ENCODE results near the gene GIMD1.
"Not testable (repeated sequence)": the region's sequence is repeated elsewhere in the genome, so short reads cannot be mapped to it uniquely, and the experiment has no call there.

Gene GIMD1

DNA sequence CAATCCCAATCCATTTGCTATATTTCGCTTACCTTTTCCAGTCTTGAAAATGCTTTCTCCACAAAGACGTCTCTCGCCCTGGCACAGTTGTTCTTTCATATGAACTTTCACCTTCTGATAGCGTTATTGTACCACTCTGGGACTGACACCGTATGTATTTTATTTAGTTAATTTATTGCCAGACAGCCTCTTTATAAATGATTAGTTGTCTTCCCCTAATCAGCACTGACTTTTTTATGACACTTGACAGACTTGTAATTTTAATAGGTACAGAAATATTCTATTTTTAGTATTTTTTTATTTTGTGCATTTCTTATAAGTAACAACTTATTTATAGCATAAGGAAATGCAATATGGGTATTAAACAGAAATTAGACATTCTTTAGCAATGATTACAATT, at the start of gene GIMD1:
TSS of gene GIMD1 (minus strand) at position 101 of the 400 bp plus-strand sequence. CDS start 1,343 bp downstream, outside the sequence.
- no peak within 1 kb of the TSS for H3K4me3 ChIP-seq (ENCODE audit: low read length)
- no peaks in the 10 kb centered on the region for H3K79me2 ChIP-seq (ENCODE audit: control insufficient read depth, low read length)
- H3K27ac ChIP-seq (ENCODE audit: low read depth, low read length) = no peak within 1 kb of the TSS
- no peaks in the 10 kb centered on the region for H3K27me3 ChIP-seq (ENCODE audit: control insufficient read depth, low read length)
- TF ChIP-seq, protein P1, sequence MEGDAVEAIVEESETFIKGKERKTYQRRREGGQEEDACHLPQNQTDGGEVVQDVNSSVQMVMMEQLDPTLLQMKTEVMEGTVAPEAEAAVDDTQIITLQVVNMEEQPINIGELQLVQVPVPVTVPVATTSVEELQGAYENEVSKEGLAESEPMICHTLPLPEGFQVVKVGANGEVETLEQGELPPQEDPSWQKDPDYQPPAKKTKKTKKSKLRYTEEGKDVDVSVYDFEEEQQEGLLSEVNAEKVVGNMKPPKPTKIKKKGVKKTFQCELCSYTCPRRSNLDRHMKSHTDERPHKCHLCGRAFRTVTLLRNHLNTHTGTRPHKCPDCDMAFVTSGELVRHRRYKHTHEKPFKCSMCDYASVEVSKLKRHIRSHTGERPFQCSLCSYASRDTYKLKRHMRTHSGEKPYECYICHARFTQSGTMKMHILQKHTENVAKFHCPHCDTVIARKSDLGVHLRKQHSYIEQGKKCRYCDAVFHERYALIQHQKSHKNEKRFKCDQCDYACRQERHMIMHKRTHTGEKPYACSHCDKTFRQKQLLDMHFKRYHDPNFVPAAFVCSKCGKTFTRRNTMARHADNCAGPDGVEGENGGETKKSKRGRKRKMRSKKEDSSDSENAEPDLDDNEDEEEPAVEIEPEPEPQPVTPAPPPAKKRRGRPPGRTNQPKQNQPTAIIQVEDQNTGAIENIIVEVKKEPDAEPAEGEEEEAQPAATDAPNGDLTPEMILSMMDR (IDR thresholded peaks at IDR 0.05; ENCODE audit: low read depth, low read length, poor library complexity, severe bottlenecking) = no peak
- TF ChIP-seq EZH2phosphoT487 (IDR thresholded peaks at IDR 0.05; ENCODE audit: borderline replicate concordance, low read length) = no peak
- H4K20me1 ChIP-seq (ENCODE audit: control insufficient read depth, insufficient read depth, low read depth, low read length) = no peaks in the 10 kb centered on the region
- no peaks in the 10 kb centered on the region; the same call in 1 of the 2 replicates for H3F3A ChIP-seq (ENCODE audit: control insufficient read depth, insufficient read depth)
- no peaks in the 10 kb centered on the region for H3K9me2 ChIP-seq (replicated peaks; ENCODE audit: control insufficient read depth, low read length)
- H3K4me1 ChIP-seq (ENCODE audit: control insufficient read depth, low read length) = peaks cover 6% of the 10 kb centered on the region
- H3K4me2 ChIP-seq (ENCODE audit: low read length) = peak within 1 kb of the TSS; percentile 54
- no peaks in the 10 kb centered on the region for H3K36me3 ChIP-seq (ENCODE audit: control insufficient read depth, low read length)
- no peaks in the 10 kb centered on the region for H3K9me3 ChIP-seq (ENCODE audit: control insufficient read depth, insufficient read depth, low read length)

DNA sequence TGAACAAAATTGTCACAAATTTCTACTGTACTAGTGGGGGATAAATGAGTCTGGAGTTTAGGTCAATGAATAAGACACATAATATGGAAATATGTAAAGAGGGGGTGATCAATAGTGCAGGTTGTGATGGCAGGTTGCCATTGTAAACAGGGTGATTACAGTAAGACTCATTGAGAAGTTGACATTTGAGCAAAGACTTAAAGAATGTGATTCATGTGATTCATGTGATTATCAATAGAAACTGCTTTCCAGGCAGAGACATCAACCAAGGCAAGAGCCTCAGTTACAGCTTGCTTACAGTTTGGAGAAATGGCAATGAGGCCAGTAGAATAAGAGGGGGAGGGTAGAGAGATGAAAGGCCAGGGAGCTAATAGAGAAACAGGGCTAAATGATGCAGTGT, 45.8 kb upstream of the GIMD1 start:
- no peaks in the 10 kb centered on the region for H3F3A ChIP-seq (ENCODE audit: control insufficient read depth, insufficient read depth)
- no peak for TF ChIP-seq EZH2phosphoT487 (IDR thresholded peaks at IDR 0.05; ENCODE audit: borderline replicate concordance, low read length)
- TF ChIP-seq, protein P1 (IDR thresholded peaks at IDR 0.05; ENCODE audit: low read depth, low read length, poor library complexity, severe bottlenecking) = no peak
- no peaks in the 10 kb centered on the region for H3K27me3 ChIP-seq (ENCODE audit: control insufficient read depth, low read length)
- no peaks in the 10 kb centered on the region for H3K36me3 ChIP-seq (ENCODE audit: control insufficient read depth, low read length)
- H3K79me2 ChIP-seq (ENCODE audit: control insufficient read depth, low read length) = no peaks in the 10 kb centered on the region
- no peak overlapping the region for H3K27ac ChIP-seq (ENCODE audit: low read depth, low read length)
- H3K9me3 ChIP-seq (ENCODE audit: control insufficient read depth, insufficient read depth, low read length) = no peaks in the 10 kb centered on the region
- H4K20me1 ChIP-seq (ENCODE audit: control insufficient read depth, insufficient read depth, low read depth, low read length) = no peaks in the 10 kb centered on the region
- no peaks in the 10 kb centered on the region for H3K9me2 ChIP-seq (replicated peaks; ENCODE audit: control insufficient read depth, low read length)
- no peak overlapping the region for H3K4me3 ChIP-seq (ENCODE audit: low read length)
- no peaks in the 10 kb centered on the region for H3K4me1 ChIP-seq (ENCODE audit: control insufficient read depth, low read length)
- H3K4me2 ChIP-seq (ENCODE audit: low read length) = no peak overlapping the region

DNA sequence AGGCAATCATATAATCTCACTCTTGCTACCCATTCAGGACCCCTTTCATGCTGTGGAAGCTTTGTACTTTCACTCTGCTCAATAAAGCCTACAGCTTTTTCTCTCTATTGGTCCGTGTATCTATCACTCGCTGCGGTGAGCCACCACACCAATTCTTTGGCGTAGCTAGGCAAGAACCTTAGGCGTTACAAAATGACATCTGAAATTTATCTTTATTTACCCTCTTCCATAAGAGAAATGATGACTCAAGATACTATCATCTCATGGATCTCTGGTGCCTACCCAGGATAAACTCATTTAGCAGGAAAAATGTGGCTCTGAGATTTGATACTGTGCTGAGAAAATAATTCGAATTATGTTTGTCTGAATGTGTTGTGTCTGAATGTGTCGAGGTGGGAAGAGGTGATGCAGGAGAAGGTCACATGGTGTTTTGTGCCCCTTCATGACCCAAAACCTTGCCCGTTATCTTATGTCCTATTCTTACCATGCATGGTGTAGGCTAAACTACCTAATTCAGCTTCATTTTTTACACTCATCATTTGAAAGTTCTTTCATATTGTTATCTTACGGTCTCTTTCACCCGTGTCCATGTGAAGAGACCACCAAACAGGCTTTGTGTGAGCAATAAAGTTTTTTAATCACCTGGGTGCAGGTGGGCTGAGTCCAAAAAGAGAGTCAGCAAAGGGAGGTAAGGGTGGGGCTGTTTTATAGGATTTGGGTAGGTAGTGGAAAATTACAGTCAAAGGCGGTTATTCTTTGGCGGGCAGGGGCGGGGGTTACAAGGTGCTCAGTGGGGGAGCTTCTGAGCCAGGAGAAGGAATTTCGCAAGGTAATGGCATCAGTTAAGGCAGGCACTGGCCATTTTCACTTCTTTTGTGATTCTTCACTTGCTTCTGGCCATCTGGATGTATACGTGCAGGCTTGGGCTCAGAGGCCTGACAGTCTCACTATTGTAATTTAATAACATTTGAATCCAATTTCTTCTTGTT, 41.6 kb upstream of the GIMD1 start:
- Histone ChIP-seq H3K79me2 (ENCODE audit: control insufficient read depth, low read length) (no peaks in the 10 kb centered on the region), H3K4me2 (ENCODE audit: low read length) (no peak overlapping the region), H3K9me2 (replicated peaks; ENCODE audit: control insufficient read depth, low read length) (no peaks in the 10 kb centered on the region), H3F3A (ENCODE audit: control insufficient read depth, insufficient read depth) (no peaks in the 10 kb centered on the region), H3K27ac (ENCODE audit: low read depth, low read length) (no peak overlapping the region), H3K27me3 (ENCODE audit: control insufficient read depth, low read length) (no peaks in the 10 kb centered on the region), H4K20me1 (ENCODE audit: control insufficient read depth, insufficient read depth, low read depth, low read length) (no peaks in the 10 kb centered on the region), H3K9me3 (ENCODE audit: control insufficient read depth, insufficient read depth, low read length) (no peaks in the 10 kb centered on the region), H3K4me1 (ENCODE audit: control insufficient read depth, low read length) (no peaks in the 10 kb centered on the region), H3K4me3 (ENCODE audit: low read length) (no peak overlapping the region), H3K36me3 (ENCODE audit: control insufficient read depth, low read length) (no peaks in the 10 kb centered on the region)
- no peak for TF ChIP-seq EZH2phosphoT487 (IDR thresholded peaks at IDR 0.05; ENCODE audit: borderline replicate concordance, low read length)
- TF ChIP-seq, protein P1 (IDR thresholded peaks at IDR 0.05; ENCODE audit: low read depth, low read length, poor library complexity, severe bottlenecking) = no peak

DNA sequence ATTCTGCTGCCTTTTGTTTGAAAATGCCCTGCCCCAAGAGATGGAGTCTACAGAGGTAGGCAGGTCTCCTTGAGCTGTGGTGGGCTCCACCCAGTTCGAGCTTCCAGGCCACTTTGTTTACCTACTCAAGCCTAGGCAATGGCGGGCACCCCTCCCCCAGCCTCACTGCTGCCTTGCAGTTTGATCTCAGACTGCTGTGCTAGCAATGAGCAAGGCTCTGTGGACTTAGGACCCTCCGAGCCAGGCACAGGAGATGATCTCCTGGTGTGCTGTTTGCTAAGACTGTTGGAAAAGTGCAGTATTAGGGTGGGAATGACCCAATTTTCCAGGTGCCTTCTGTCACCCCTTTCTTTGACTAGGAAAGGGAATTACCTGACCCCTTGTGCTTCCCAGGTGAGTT, 39.4 kb upstream of the GIMD1 start:
- not testable (repeated sequence) for H3K4me3 ChIP-seq (ENCODE audit: low read length); H3K9me3 ChIP-seq (ENCODE audit: control insufficient read depth, insufficient read depth, low read length); H3K27ac ChIP-seq (ENCODE audit: low read depth, low read length); H4K20me1 ChIP-seq (ENCODE audit: control insufficient read depth, insufficient read depth, low read depth, low read length); H3F3A ChIP-seq (ENCODE audit: control insufficient read depth, insufficient read depth); H3K36me3 ChIP-seq (ENCODE audit: control insufficient read depth, low read length); H3K4me2 ChIP-seq (ENCODE audit: low read length); H3K27me3 ChIP-seq (ENCODE audit: control insufficient read depth, low read length); H3K4me1 ChIP-seq (ENCODE audit: control insufficient read depth, low read length); H3K79me2 ChIP-seq (ENCODE audit: control insufficient read depth, low read length); H3K9me2 ChIP-seq (replicated peaks; ENCODE audit: control insufficient read depth, low read length)
